HUDEP-2 (cell line): ENCODE measurements around the gene C2orf42.
"Not testable (repeated sequence)": the region's sequence is repeated elsewhere in the genome, so short reads cannot be mapped to it uniquely, and the experiment has no call there.

Experiments used
- DNase-seq, 76 experiments: peaks; one replicate each; lab custom pipeline; 2025; ENCODE audit not compliant: unreplicated experiment in 76 of 76; lab: John Stamatoyannopoulos, UW

C2orf42 gene

DNA sequence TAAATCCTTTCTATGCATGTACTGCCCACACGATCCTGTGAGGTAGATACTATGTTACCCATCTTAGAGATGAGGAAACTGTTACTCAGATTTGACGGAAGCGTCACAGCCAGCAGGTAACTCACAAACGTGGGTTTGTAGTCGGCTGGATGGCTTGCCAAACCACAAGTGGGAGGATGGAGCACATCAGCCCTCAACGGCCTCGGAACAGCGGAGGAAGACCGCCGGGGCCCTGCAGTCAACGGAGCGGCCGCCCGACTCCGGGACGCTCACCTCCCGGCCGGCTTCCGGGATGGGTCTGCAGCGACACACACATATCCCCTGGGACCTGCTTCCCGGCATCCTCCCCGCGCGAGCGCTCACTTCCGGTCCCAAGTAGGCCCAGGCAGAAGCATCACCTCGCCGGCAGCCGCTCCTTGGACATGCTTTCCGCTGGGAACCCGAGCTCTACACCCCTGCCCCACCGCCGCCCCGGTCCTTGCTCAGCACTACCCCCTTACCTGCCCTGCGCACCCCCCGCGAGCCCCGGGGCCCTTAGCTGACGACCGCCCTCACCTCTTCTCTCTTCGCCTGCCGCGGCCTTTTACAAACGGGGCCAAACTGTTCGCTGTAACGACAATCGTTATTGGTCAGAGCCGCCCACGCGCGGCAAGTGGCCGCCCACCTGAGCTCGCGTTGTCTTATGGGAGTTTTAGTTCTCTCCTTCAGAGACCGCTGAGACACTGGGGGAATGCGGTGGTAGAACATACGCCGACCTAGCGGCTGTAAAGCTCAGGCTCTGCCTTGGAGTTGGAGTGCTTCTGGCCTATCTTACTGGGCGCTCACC lies at the start of gene C2orf42:
Gene C2orf42 (minus strand): TSS at position 602 of the 826 bp plus-strand sequence. CDS start 9,034 bp downstream, outside the sequence.
- peak; percentile 24 to 96 (median 90) for DNase-seq

- DNase-seq: no peak
Measured at GRCh38 chr2:70240599-70240998, 49.8 kb upstream of the C2orf42 start.

DNA sequence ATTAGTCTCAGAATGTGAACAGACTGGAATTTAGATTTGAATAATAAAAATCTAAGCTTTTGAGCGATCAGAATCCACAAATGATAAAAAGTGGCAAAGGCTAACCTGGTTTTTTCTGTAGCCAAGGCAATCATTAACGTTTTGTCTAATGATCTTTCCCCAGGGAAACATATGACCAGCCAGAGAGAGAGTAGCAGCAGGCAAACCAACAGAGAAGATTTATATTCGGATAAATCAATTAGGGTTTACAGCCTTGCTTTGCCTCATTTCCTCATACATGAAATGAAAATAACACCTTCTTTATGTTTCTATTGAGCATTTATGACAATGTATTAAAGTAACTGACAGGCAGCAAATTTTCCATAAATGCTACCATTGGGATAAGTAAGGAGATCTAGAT lies 43.1 kb upstream of the C2orf42 start:
- DNase-seq: no peak

DNA sequence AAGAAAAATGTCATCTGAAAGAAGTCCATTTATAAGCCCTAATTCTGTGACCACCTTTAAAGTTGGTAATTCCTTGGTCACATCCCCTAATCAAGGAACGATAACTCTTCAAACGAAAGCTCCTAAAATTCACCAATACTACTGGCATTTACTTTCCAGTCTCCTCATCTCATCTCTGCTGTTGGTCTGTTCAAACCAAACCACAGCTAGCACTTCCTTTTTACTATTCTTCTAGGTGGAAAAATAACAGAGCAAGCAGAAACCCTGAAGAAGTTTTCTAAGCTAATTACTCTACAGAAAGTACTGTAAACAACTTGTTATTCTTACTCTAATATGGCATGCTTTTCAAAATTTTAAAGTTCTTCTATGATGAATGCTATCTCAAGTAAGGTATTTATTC lies 36.0 kb upstream of the C2orf42 start:
- DNase-seq: no peak

- peak in 1 of 76 experiments; percentile 2 for DNase-seq
Measured at GRCh38 chr2:70223305-70223704, 32.5 kb upstream of the C2orf42 start.

- DNase-seq: no peak
Measured at GRCh38 chr2:70214953-70215549, 24.2 kb upstream of the C2orf42 start.

GRCh38 chr2:70214365-70214764 lies 23.5 kb upstream of the C2orf42 start:
- DNase-seq: no peak

- no peak for DNase-seq
Measured at GRCh38 chr2:70212298-70212932, 21.6 kb upstream of the C2orf42 start.

DNA sequence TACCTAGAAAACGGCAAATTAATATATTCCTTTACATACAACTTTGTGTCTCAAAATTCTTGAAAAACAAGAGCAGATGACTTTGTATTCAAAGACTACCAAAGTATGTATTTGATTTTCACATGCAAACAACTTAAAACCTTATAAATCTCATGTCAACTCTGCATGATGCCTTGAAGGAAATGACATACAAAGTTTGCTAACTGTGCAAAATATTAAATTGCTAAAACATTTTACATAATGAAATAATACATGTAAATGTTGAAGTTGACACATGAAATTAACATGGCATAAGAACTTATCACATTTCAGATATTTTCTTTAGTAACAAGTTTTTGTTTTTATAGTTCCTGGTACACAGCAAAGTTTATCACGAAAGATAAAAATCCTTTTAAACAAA lies 20.8 kb upstream of the C2orf42 start:
- no peak for DNase-seq

DNA sequence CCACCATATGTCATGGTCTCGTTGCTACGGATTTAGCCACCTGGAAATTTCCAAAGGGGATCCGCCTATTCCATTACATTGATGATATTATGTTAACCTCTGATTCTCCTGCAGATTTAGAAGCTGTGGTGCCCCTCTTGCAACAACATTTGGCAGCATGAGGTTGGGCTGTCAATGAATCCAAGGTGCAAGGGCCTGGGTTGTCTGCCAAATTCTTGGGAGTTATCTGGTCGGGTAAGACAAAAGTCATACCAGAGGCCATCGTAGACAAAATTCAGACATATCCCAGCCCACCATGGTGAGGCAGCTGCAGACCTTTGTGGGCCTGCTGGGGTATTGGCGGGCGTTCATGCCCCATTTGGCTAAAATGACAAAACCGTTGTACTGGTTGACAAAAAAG lies 13.6 kb upstream of the C2orf42 start:
- no peak for DNase-seq

- no peak for DNase-seq
Measured at GRCh38 chr2:70203086-70203485, 12.3 kb upstream of the C2orf42 start.

DNA sequence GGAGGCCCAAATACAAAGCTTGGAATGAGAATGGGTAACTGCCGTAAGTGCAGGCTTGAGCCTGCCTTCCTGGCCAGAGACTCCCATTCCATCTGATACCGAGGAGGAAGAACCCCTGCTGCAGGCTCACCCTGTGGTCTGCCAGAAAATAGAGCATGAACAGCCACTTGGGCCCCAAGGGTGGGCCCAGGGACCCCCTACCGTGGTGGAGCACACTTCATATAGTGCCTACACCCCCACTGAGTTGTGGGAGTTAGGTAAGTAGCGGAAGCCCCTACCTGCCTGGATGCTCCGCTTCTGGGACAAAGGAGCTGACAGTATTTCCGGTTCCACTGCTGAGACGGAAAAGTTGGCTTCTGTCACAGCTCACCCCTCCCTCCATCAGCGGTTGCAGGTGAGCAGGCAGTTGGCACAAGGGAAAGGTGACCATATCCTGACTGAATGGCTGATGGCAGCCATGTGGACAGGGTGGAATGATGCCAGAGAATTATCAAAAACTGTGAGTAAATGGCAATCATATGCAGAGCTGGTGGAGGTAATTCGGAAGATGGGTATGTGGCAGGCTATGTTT lies 11.5 kb upstream of the C2orf42 start:
- no peak for DNase-seq

DNA sequence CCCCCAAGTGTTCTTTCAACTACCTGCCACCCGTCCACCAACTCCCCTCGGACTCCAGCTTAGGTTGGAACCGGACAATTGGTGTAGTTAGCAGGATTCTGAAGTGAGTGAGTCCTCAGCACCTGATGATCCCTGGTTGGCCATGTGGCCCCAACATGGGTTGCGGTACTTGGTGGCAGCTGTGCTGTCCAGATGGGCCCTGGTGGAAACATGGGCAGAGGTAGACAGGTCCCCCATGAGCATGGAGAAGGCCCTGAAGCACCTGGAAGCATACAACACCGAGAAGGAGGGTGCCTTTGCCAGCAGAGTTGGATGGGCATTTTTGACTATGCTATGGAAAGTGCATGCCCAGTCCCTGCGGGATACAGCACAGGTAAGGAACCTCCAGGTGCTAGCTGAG lies 11.0 kb upstream of the C2orf42 start:
- DNase-seq: no peak

DNA sequence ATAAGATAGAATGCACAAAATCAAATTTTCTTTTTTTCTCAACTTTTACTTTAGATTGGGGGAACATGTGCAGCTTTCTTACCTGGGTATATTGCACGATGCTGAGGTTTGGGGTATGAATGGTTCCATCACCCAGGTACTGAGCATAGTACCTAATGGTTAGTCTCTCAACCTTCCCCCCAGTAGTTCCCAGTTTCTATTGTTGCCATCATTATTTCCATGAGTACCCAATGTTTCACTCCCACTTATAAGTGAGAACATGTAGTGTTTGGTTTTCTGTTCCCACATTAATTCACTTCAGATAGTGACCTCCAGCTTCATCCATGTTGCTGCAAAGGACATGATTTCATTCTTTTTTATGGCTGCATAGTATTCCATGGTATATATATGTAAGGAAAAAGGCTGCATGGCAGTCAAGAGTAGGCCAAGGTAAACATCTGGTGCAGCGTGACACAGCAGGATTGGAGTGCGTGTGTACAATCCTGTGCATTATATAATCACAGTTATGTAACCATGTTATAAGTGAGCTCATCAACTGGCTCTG lies 10.5 kb upstream of the C2orf42 start:
- no peak for DNase-seq

DNA sequence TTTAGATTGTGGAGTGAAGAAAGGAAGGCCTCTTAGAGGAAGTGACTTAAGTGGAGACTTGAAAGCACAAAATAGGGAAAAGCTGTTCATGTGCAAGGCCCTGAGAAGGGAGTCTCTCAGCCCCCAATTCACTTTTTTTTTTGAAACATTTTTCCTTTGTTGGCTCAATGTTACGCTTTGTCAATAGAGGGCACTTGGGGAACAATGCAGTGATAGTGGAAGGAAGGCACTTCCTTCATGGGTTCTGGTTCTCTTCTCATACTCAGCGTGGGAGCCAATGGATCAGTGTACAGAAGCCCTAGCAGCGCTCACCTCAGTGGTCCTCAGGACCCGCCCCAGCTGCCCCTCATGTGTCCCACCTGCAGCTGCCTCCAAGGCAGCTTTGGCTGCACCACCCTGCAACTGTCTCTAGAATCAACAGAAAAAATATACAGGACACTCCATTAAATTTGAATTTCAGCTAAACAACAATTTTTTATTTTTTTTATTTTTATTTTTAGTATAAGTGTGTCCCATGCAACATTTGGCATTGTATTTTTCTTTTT lies 8.6 kb upstream of the C2orf42 start:
- DNase-seq: peak in 1 of 76 experiments; percentile 2

DNA sequence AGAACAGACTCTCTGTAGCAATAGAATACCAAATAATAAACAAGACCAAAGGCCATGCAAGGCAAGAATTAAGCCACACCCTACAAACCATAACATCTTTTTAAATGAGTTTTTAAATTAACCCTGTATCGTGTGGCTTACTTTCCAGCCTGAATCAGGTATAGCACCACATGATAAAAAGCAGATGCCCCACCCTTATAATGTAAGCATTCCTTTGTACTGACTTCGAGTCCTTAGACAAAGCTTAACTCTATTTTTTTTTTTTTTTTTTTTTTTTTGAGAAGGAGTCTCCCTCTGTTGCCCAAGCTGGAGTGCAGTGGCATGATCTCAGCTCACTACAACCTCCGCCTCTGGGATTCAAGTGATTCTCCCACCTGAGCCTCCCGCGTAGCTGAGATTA lies 1.7 kb upstream of the C2orf42 start:
- no peak for DNase-seq

DNA sequence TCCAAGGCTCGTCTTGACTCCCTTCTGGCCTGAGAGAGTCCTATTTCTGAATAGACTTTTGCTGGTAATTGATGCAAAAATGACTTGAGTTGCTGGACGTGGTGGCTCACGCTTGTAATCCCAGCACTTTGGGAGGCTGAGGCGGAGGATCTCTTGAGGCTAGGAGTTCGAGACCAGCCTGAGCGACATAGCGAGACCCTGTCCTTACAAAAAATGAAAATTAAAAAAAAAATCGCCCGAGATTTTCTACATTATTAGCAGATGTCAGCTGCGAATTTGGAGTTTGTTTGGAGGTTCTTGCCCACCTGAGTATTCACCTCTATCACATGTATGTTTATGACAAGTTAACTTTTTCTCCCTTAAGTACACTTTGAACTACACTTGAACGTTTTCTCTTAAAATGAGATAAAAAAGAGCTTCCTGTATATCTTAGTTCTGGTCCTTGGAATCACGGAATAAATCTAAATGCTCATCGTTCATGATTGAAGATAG lies 471 bp upstream of the C2orf42 start:
- DNase-seq: no peak

GRCh38 chr2:70188460-70188859 lies 2.4 kb downstream of the C2orf42 start:
- DNase-seq: peak in 1 of 76 experiments; percentile 6

DNA sequence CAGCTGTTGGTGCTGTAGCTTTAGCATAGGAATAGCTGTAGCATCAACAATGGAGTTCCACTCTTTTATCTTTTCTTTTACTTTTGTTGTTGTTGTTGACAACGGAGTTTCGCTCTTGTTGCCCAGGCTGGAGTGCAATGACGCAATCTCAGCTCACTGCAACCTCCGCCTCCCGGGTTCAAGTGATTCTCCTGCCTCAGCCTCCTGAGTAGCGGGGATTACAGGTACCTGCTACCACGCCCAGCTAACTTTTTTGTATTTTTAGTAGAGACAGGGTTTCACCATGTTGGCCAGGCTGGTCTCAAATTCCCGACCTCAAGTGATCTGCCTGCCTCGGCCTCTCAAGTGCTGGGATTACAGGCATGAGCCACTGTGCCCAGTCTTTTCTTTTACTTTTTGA lies 3.6 kb downstream of the C2orf42 start:
- DNase-seq: not testable (repeated sequence)

DNA sequence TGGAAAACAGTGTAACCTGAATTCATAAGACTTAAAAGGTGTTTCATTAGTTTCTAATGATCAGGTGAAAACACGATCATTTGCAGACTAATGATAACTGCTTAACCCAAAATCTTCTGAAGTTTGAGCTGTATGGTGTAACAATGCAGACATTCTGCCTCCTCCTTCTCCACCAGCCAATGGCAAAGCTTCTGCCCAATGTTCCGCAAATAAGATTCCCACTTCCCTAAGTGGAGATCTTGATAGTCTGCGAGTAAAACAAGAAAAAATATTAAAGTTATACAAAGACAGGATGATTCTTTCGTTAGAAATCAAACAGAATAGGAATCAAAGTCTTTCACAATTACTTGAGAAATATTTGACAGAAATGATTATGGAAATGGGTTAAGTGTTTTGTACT lies 8.1 kb downstream of the C2orf42 start:
- no peak for DNase-seq
